ENCODE measurements around the gene DOCK4.

DOCK4 gene

DNA sequence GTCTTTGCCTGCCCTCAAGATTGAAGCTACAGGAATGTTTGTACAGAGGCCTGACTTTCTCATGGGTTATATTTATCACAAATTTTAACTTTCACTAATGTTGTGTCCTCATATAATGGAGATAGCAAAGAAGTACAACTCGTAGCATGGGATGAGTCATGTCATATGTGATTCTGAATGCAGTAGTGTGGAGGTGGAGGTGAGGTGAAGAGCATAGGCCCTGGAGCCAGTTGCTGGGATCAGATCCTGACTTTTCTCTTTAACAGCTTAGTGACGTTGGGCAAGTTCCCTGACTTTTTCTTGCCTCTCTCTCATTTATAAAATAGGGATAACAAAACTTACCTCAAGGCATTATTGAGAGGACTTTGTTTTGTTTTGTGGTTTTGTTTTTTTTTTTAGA, 511.8 kb downstream of the DOCK4 start:
- no peaks in the 10 kb centered on the region for H3F3A ChIP-seq (ENCODE audit: insufficient read depth)
- no peaks in the 10 kb centered on the region for H3K27me3 ChIP-seq (ENCODE audit: low read length)
- no peak overlapping the region for H3K4me3 ChIP-seq (ENCODE audit: insufficient read depth, low read length, poor library complexity, severe bottlenecking)
- no peak overlapping the region for H3K4me2 ChIP-seq (ENCODE audit: low read depth, low read length, poor library complexity, severe bottlenecking)
- H3K9me2 ChIP-seq (replicated peaks; ENCODE audit: insufficient read depth, low read length) = no peaks in the 10 kb centered on the region
- H2AFZ ChIP-seq (ENCODE audit: low read depth, low read length, severe bottlenecking) = no peak overlapping the region
- no peak overlapping the region for H3K9ac ChIP-seq (ENCODE audit: low read length)
- no peaks in the 10 kb centered on the region for H4K20me1 ChIP-seq (ENCODE audit: low read depth, low read length)
- TF ChIP-seq, protein P1, sequence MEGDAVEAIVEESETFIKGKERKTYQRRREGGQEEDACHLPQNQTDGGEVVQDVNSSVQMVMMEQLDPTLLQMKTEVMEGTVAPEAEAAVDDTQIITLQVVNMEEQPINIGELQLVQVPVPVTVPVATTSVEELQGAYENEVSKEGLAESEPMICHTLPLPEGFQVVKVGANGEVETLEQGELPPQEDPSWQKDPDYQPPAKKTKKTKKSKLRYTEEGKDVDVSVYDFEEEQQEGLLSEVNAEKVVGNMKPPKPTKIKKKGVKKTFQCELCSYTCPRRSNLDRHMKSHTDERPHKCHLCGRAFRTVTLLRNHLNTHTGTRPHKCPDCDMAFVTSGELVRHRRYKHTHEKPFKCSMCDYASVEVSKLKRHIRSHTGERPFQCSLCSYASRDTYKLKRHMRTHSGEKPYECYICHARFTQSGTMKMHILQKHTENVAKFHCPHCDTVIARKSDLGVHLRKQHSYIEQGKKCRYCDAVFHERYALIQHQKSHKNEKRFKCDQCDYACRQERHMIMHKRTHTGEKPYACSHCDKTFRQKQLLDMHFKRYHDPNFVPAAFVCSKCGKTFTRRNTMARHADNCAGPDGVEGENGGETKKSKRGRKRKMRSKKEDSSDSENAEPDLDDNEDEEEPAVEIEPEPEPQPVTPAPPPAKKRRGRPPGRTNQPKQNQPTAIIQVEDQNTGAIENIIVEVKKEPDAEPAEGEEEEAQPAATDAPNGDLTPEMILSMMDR (IDR thresholded peaks at IDR 0.05; ENCODE audit: insufficient read depth, low read length, poor library complexity, severe bottlenecking) = no peak
- TF ChIP-seq EZH2phosphoT487 (conservative IDR thresholded peaks at IDR 0.05; ENCODE audit: low read length) = no peak
- H3K36me3 ChIP-seq (ENCODE audit: low read length) = no peaks in the 10 kb centered on the region
- no peaks in the 10 kb centered on the region for H3K9me3 ChIP-seq (ENCODE audit: insufficient read depth, low read length)
- H3K27ac ChIP-seq (ENCODE audit: low read depth, low read length) = no peak overlapping the region
- H3K79me2 ChIP-seq (ENCODE audit: insufficient read depth, low read length) = no peaks in the 10 kb centered on the region

- no peak overlapping the region for H3K9ac ChIP-seq (ENCODE audit: low read length)
- H2AFZ ChIP-seq (ENCODE audit: low read depth, low read length, severe bottlenecking) = no peak overlapping the region
- H3K36me3 ChIP-seq (ENCODE audit: low read length) = no peaks in the 10 kb centered on the region
- TF ChIP-seq, protein P1 (IDR thresholded peaks at IDR 0.05; ENCODE audit: insufficient read depth, low read length, poor library complexity, severe bottlenecking) = no peak
- no peak for TF ChIP-seq EZH2phosphoT487 (conservative IDR thresholded peaks at IDR 0.05; ENCODE audit: low read length)
- H3K79me2 ChIP-seq (ENCODE audit: insufficient read depth, low read length) = no peaks in the 10 kb centered on the region
- no peak overlapping the region for H3K27ac ChIP-seq (ENCODE audit: low read depth, low read length)
- H3K9me3 ChIP-seq (ENCODE audit: insufficient read depth, low read length) = no peaks in the 10 kb centered on the region
- no peaks in the 10 kb centered on the region for H3F3A ChIP-seq (ENCODE audit: insufficient read depth)
- no peaks in the 10 kb centered on the region for H4K20me1 ChIP-seq (ENCODE audit: low read depth, low read length)
- H3K27me3 ChIP-seq (ENCODE audit: low read length) = no peaks in the 10 kb centered on the region
- H3K4me2 ChIP-seq (ENCODE audit: low read depth, low read length, poor library complexity, severe bottlenecking) = no peak overlapping the region
- H3K4me3 ChIP-seq (ENCODE audit: insufficient read depth, low read length, poor library complexity, severe bottlenecking) = no peak overlapping the region
- H3K9me2 ChIP-seq (replicated peaks; ENCODE audit: insufficient read depth, low read length) = no peaks in the 10 kb centered on the region
Measured at GRCh38 chr7:111690364-111691111, 515.7 kb downstream of the DOCK4 start.

DNA sequence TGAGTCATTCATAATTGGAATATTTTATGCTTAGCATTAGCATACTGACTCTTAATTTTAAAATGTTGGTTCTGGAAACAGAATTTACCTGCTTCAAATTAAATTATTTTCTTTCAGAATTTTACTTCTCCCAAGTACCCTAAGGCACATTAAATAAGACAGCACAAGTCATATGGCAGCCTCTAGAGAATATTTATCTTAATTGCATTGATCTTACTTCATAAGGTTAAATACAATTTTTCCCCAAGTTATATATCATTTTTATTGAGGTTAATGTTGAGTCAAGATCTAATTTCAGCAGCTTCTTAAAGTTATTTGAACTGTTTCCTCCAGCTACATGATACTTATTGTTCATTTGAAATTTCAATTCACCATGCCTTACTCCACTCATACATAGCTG, 520.9 kb downstream of the DOCK4 start:
- Histone ChIP-seq H2AFZ (ENCODE audit: low read depth, low read length, severe bottlenecking) (no peak overlapping the region), H3K27me3 (ENCODE audit: low read length) (no peaks in the 10 kb centered on the region), H3F3A (ENCODE audit: insufficient read depth) (no peaks in the 10 kb centered on the region), H3K9me3 (ENCODE audit: insufficient read depth, low read length) (no peaks in the 10 kb centered on the region), H3K79me2 (ENCODE audit: insufficient read depth, low read length) (no peaks in the 10 kb centered on the region), H4K20me1 (ENCODE audit: low read depth, low read length) (no peaks in the 10 kb centered on the region), H3K4me3 (ENCODE audit: insufficient read depth, low read length, poor library complexity, severe bottlenecking) (no peak overlapping the region), H3K27ac (ENCODE audit: low read depth, low read length) (no peak overlapping the region), H3K9ac (ENCODE audit: low read length) (no peak overlapping the region), H3K9me2 (replicated peaks; ENCODE audit: insufficient read depth, low read length) (no peaks in the 10 kb centered on the region), H3K4me2 (ENCODE audit: low read depth, low read length, poor library complexity, severe bottlenecking) (no peak overlapping the region), H3K36me3 (ENCODE audit: low read length) (no peaks in the 10 kb centered on the region)
- TF ChIP-seq EZH2phosphoT487 (conservative IDR thresholded peaks at IDR 0.05; ENCODE audit: low read length) = no peak
- TF ChIP-seq, protein P1 (IDR thresholded peaks at IDR 0.05; ENCODE audit: insufficient read depth, low read length, poor library complexity, severe bottlenecking) = no peak
